AG04450 (cell line): ENCODE results near the gene CGB7. TPM values are rescaled to one million over a fixed set of nuclear protein-coding genes. Genes with fewer than 3 reads are reported as not detected.
A peak's percentile ranks its signal among the peaks of the same experiment; 100 is the strongest.

Source experiments
- CTCF ChIA-PET: fragments of 300-600, 350-600 bp; formaldehyde crosslinking; extraction: SDS; loops from one replicate; lab custom pipeline; 2022; ENCODE audit warnings: antibody characterized with exemption, inconsistent platforms; lab: Charles Lee
- POLR2A ChIA-PET: fragments of 350-600 bp; formaldehyde crosslinking; extraction: SDS; loops from one replicate; lab custom pipeline; 2021; ENCODE audit warnings: antibody characterized with exemption, inconsistent platforms; lab: Yijun Ruan, JAX
- DNase-seq: peaks from one replicate; pipeline ENCODE4 v3.0.0-alpha.2; 2011; ENCODE audit warnings: low read depth, low spot score
- H3K27ac ChIP-seq: one replicate; pipeline ENCODE4 v1.5.1; 2012; ENCODE audit warnings: low read depth, low read length, control low read depth
- H3K27me3 ChIP-seq: one replicate; pipeline ENCODE4 v1.6.0; 2012; ENCODE audit warnings: low read length; ENCODE audit not compliant: control insufficient read depth, insufficient read depth
- H3K4me3 ChIP-seq: 2 replicates; pipeline ENCODE4 v1.5.1; 2011; ENCODE audit warnings: mild to moderate bottlenecking, low read depth, low read length, control low read depth
- H3K9me3 ChIP-seq: 2 replicates; pipeline ENCODE4 v1.5.1; 2012; ENCODE audit warnings: low read length; ENCODE audit not compliant: control insufficient read depth, insufficient read depth
- CTCF ChIP-seq: IDR thresholded peaks from 2 replicates; pipeline ENCODE4 v1.5.1; 2011; ENCODE audit warnings: low read depth, low read length, control low read depth, inconsistent platforms
- polyA plus RNA-seq: library from polyadenylated mRNA; depleted of rRNA; stranded (reverse); fragments of >200 nt; gene quantifications from 2 replicates; pipeline ENCODE4 v1.2.3, GENCODE V29; 2011

The CGB7 gene
- polyA plus RNA-seq, 1 experiment, result 0.42 TPM

GRCh38 chr19:49102303-49102702, 44.8 kb upstream of the CGB7 start:
- CTCF ChIA-PET, result interaction anchor here (2.4 kb wide), 1 partner anchor 97 kb away, joined by 7 read pairs; no protein-coding TSS in a partner anchor
- POLR2A ChIA-PET, result interaction anchor here (1.3 kb wide), 1 partner anchor 12 kb away, joined by 4 read pairs; the partner anchor contains the start of gene LIN7B
- DNase-seq, result no peak
- Histone ChIP-seq H3K27ac (no peak overlapping the region), H3K9me3 (no peaks in the 10 kb centered on the region), H3K27me3 (no peaks in the 10 kb centered on the region), H3K4me3 (no peak overlapping the region)
- TF ChIP-seq CTCF, result no peak

GRCh38 chr19:49101160-49101559, 43.6 kb upstream of the CGB7 start:
- no peak for DNase-seq
- no peaks in the 10 kb centered on the region for H3K27me3 ChIP-seq
- ChIA-PET CTCF (interaction anchor here (1.3 to 2.4 kb wide), 2 partner anchors 43 to 98 kb away, joined by 3 to 7 read pairs; no protein-coding TSS in a partner anchor), POLR2A (no interaction called here)
- H3K9me3 ChIP-seq, result no peaks in the 10 kb centered on the region
- no peak overlapping the region for H3K4me3 ChIP-seq
- no peak overlapping the region for H3K27ac ChIP-seq
- TF ChIP-seq CTCF, result no peak

- Histone ChIP-seq H3K27ac (peak overlapping the region; percentile 11), H3K27me3 (no peaks in the 10 kb centered on the region), H3K4me3 (no peak overlapping the region), H3K9me3 (no peaks in the 10 kb centered on the region)
- CTCF ChIA-PET, result interaction anchor here (0.7 to 2.8 kb wide), 13 partner anchors 12 to 288 kb away, joined by 4 to 55 read pairs (median 10); partner anchors contain the start of genes KCNA7, LIN7B, NTF4 and PPFIA3
- DNase-seq, result no peak
- POLR2A ChIA-PET, result interaction anchor here (1.1 to 1.7 kb wide), 3 partner anchors 16 to 100 kb away, joined by 3 to 7 read pairs (median 5); partner anchors contain the start of gene LIN7B
- TF ChIP-seq CTCF, result no peak
Observed at GRCh38 chr19:49098795-49099194, 41.2 kb upstream of the CGB7 start.

GRCh38 chr19:49097453-49098288, 40.1 kb upstream of the CGB7 start:
- H3K4me3 ChIP-seq, result no peak overlapping the region
- ChIA-PET CTCF (interaction anchor here (0.5 to 2.8 kb wide), 45 partner anchors 9 to 1472 kb away, joined by 3 to 55 read pairs (median 6); partner anchors contain the start of genes GYS1, KCNA7, LIN7B and NTF4), POLR2A (interaction anchor here (0.6 to 1.7 kb wide), 6 partner anchors 12 to 382 kb away, joined by 3 to 7 read pairs (median 4); partner anchors contain the start of gene LIN7B)
- DNase-seq, result peak; percentile 53
- TF ChIP-seq CTCF, result peak; percentile 99
- no peaks in the 10 kb centered on the region for H3K27me3 ChIP-seq
- H3K27ac ChIP-seq, result no peak overlapping the region
- H3K9me3 ChIP-seq, result no peaks in the 10 kb centered on the region
